H9 (cell line): ENCODE data around the gene STK11. TPM values are rescaled to one million over a fixed set of nuclear protein-coding genes. Genes with fewer than 3 reads are reported as not detected.

Experiments used
- DNase-seq: peaks from one replicate; pipeline ENCODE4 v3.0.0-alpha.2; 2017
- H2AFZ ChIP-seq: one replicate; pipeline ENCODE4 v1.6.1; 2013; ENCODE audit warnings: mild to moderate bottlenecking, low read length, control low read depth, moderate library complexity
- H2AK5ac ChIP-seq: 2 replicates; pipeline ENCODE4 v1.6.1; 2013; ENCODE audit warnings: low read length, control low read depth, mixed read lengths; ENCODE audit not compliant: insufficient read length
- H2BK120ac ChIP-seq: one replicate; pipeline ENCODE4 v1.6.1; 2013; ENCODE audit warnings: low read depth, mild to moderate bottlenecking, low read length, control low read depth, inconsistent platforms; ENCODE audit not compliant: poor library complexity, severe bottlenecking
- H2BK12ac ChIP-seq: 2 replicates; pipeline ENCODE4 v1.6.1; 2013; ENCODE audit warnings: low read length, control low read depth, mixed read lengths, low read depth; ENCODE audit not compliant: insufficient read length
- H2BK15ac ChIP-seq: 2 replicates; pipeline ENCODE4 v1.6.1; 2013; ENCODE audit warnings: low read depth, low read length, control low read depth
- H2BK20ac ChIP-seq: one replicate; pipeline ENCODE4 v1.6.1; 2013; ENCODE audit warnings: low read depth, mild to moderate bottlenecking, low read length, control low read depth, inconsistent platforms; ENCODE audit not compliant: poor library complexity, severe bottlenecking
- H2BK5ac ChIP-seq: 2 replicates; pipeline ENCODE4 v1.6.1; 2013; ENCODE audit warnings: low read length, control low read depth, mixed read lengths; ENCODE audit not compliant: insufficient read length
- H3K14ac ChIP-seq: 2 replicates; pipeline ENCODE4 v1.6.1; 2013; ENCODE audit warnings: low read length, control low read depth; ENCODE audit not compliant: insufficient read depth
- H3K18ac ChIP-seq: 2 replicates; pipeline ENCODE4 v1.6.1; 2013; ENCODE audit warnings: low read depth, mild to moderate bottlenecking, mixed read lengths, low read length, control low read depth; ENCODE audit not compliant: insufficient read length
- H3K23ac ChIP-seq: 2 replicates; pipeline ENCODE4 v1.6.1; 2013; ENCODE audit warnings: low read length, control low read depth, mixed read lengths, low read depth; ENCODE audit not compliant: insufficient read length
- H3K23me2 ChIP-seq: 2 replicates; pipeline ENCODE4 v1.6.1; 2013; ENCODE audit warnings: low read depth, mild to moderate bottlenecking, mixed read lengths, low read length, control low read depth; ENCODE audit not compliant: insufficient read length, poor library complexity, severe bottlenecking
- H3K27ac ChIP-seq: 2 replicates; pipeline ENCODE4 v1.5.1; 2013; ENCODE audit warnings: low read length, control low read depth, mixed read lengths, low read depth; ENCODE audit not compliant: insufficient read length
- H3K27me3 ChIP-seq: 2 replicates; pipeline ENCODE4 v1.6.1; 2013; ENCODE audit warnings: low read length, control low read depth, inconsistent platforms; ENCODE audit not compliant: insufficient read depth
- H3K4ac ChIP-seq: 2 replicates; pipeline ENCODE4 v1.6.1; 2013; ENCODE audit warnings: low read depth, mild to moderate bottlenecking, control low read depth, inconsistent platforms, low read length, moderate library complexity
- H3K4me1 ChIP-seq: 2 replicates; pipeline ENCODE4 v1.6.1; 2013; ENCODE audit warnings: low read length, control low read depth, inconsistent platforms; ENCODE audit not compliant: insufficient read depth
- H3K4me2 ChIP-seq: 2 replicates; pipeline ENCODE4 v1.6.1; 2013; ENCODE audit warnings: low read length, control low read depth, mixed read lengths; ENCODE audit not compliant: insufficient read length, insufficient read depth
- H3K56ac ChIP-seq: 2 replicates; pipeline ENCODE4 v1.6.1; 2013; ENCODE audit warnings: low read depth, mild to moderate bottlenecking, mixed read lengths, low read length, control low read depth; ENCODE audit not compliant: insufficient read length
- H3K79me1 ChIP-seq: 2 replicates; pipeline ENCODE4 v1.6.1; 2013; ENCODE audit warnings: low read depth, mild to moderate bottlenecking, moderate library complexity, low read length, control low read depth, inconsistent platforms; ENCODE audit not compliant: insufficient read depth, poor library complexity, severe bottlenecking
- H3K79me2 ChIP-seq: 2 replicates; pipeline ENCODE4 v1.6.1; 2013; ENCODE audit warnings: low read length, control low read depth, inconsistent platforms; ENCODE audit not compliant: insufficient read depth
- H3K9ac ChIP-seq: 2 replicates; pipeline ENCODE4 v1.6.1; 2013; ENCODE audit warnings: low read length, control low read depth, mixed read lengths; ENCODE audit not compliant: insufficient read length; ENCODE audit errors: extremely low read depth
- H3K9me3 ChIP-seq: one replicate; pipeline ENCODE4 v1.6.1; 2013; ENCODE audit warnings: low read depth, low read length, inconsistent platforms; ENCODE audit not compliant: control insufficient read depth
- H3T11ph ChIP-seq: one replicate; pipeline ENCODE4 v1.6.1; 2013; ENCODE audit warnings: mild to moderate bottlenecking, low read length, control low read depth, inconsistent platforms
- H4K20me1 ChIP-seq: one replicate; pipeline ENCODE4 v1.6.1; 2013; ENCODE audit not compliant: control insufficient read depth, insufficient read length, insufficient read depth
- H4K5ac ChIP-seq: 2 replicates; pipeline ENCODE4 v1.6.1; 2013; ENCODE audit warnings: low read depth, mild to moderate bottlenecking, mixed read lengths, low read length, control low read depth; ENCODE audit not compliant: insufficient read length
- H4K8ac ChIP-seq: replicated peaks from 2 replicates; pipeline ENCODE4 v1.6.1; 2013; ENCODE audit warnings: low read length, control low read depth, mixed read lengths, low read depth; ENCODE audit not compliant: insufficient read length
- H4K91ac ChIP-seq: 2 replicates; pipeline ENCODE4 v1.6.1; 2013; ENCODE audit warnings: low read depth, mild to moderate bottlenecking, moderate library complexity, mixed read lengths, low read length, control low read depth; ENCODE audit not compliant: insufficient read length
- H3K27ac Mint-ChIP-seq, 3 experiments: 2 replicates in 2 of 3; 3 replicates in 1 of 3; pipeline ENCODE4 v1.8.0; 2020 to 2021; ENCODE audit warnings: mixed read lengths in 3 of 3, mild to moderate bottlenecking in 1 of 3, moderate library complexity in 1 of 3
- H3K27me3 Mint-ChIP-seq: 2 replicates; pipeline ENCODE4 v1.8.0; 2021; ENCODE audit warnings: low read depth, mild to moderate bottlenecking, moderate library complexity, mixed read lengths
- H3K36me3 Mint-ChIP-seq, 3 experiments: 2 replicates in 2 of 3; 3 replicates in 1 of 3; pipeline ENCODE4 v1.8.0; 2020 to 2021; ENCODE audit warnings: low read depth in 3 of 3, mixed read lengths in 3 of 3; ENCODE audit not compliant: insufficient read depth in 1 of 3
- H3K4me1 Mint-ChIP-seq, 2 experiments: 2 replicates each; pipeline ENCODE4 v1.8.0; 2020; ENCODE audit warnings: mixed read lengths in 2 of 2
- H3K4me3 Mint-ChIP-seq, 2 experiments: 2 replicates in 1 of 2; 3 replicates in 1 of 2; pipeline ENCODE4 v1.8.0; 2020 to 2021; ENCODE audit warnings: mild to moderate bottlenecking in 2 of 2, mixed read lengths in 2 of 2, moderate library complexity in 1 of 2
- H3K9me3 Mint-ChIP-seq, 2 experiments: 2 replicates in 1 of 2; 3 replicates in 1 of 2; pipeline ENCODE4 v1.8.0; 2020; ENCODE audit warnings: mild to moderate bottlenecking in 2 of 2, mixed read lengths in 2 of 2, moderate library complexity in 1 of 2
- CTCF ChIP-seq: fragments of 200-600 bp; sonication (generic); conservative IDR thresholded peaks from 3 replicates; pipeline ENCODE4 v1.8.0; 2021; ENCODE audit warnings: antibody characterized with exemption, mild to moderate bottlenecking
- WGBS: extraction: QIAGEN DNeasy Blood & Tissue Kit; methylation state at CpG from one replicate; pipeline ENCODE4 v1.1.7; 2013; ENCODE audit warnings: missing lambda C conversion rate, low lambda C conversion rate, mixed read lengths; ENCODE audit not compliant: insufficient read length; ENCODE audit errors: extremely low coverage; 5-methylcytosine and 5-hydroxymethylcytosine counted together
- total RNA-seq: library from RNA; stranded (reverse); gene quantifications from 2 replicates; pipeline ENCODE4 v1.2.1, GENCODE V29; 2021

STK11 gene
- total RNA-seq, 1 experiment from 2014 or later: 74.3 TPM

GRCh38 chr19:1163934-1164683 lies 41.5 kb upstream of the STK11 start:
- WGBS: no CpG with 5 or more reads among the region's 20 CpGs
- Histone ChIP-seq H2BK5ac (no peak overlapping the region), H3K4me2 (no peak overlapping the region), H2AFZ (no peak overlapping the region), H3K56ac (no peak overlapping the region), H2AK5ac (no peak overlapping the region), H2BK12ac (no peak overlapping the region), H3T11ph (no peak overlapping the region), H3K23me2 (no peaks in the 10 kb centered on the region), H3K4me1 (no peaks in the 10 kb centered on the region), H2BK20ac (no peak overlapping the region), H2BK120ac (no peak overlapping the region), H3K27me3 (no peaks in the 10 kb centered on the region), H3K18ac (no peak overlapping the region), H4K5ac (no peak overlapping the region), H3K9ac (no peak overlapping the region), H4K8ac (no peak overlapping the region), H3K79me1 (peaks cover 8% of the 10 kb centered on the region), H3K27ac (no peak overlapping the region), H3K79me2 (no peaks in the 10 kb centered on the region; the same call in 1 of the 2 replicates), H3K9me3 (no peaks in the 10 kb centered on the region), H3K14ac (no peak overlapping the region), H3K23ac (no peak overlapping the region), H4K20me1 (no peaks in the 10 kb centered on the region), H4K91ac (no peak overlapping the region), H3K4ac (no peak overlapping the region), H2BK15ac (no peak overlapping the region)
- DNase-seq: no peak
- no peak for TF ChIP-seq CTCF
- Mint-ChIP-seq H3K36me3 (peaks cover 0 to 4% (median 1%) of the 10 kb centered on the region in 3 experiments; a peak in 3 of 7 replicates), H3K4me1 (peaks cover 11 to 15% of the 10 kb centered on the region in 2 experiments), H3K27ac (no peak overlapping the region), H3K4me3 (no peak overlapping the region), H3K27me3 (no peaks in the 10 kb centered on the region; the same call in 1 of the 2 replicates), H3K9me3 (no peaks in the 10 kb centered on the region)
